ENCODE measurements around the gene LAMB2.
A peak's percentile ranks its signal among the peaks of the same experiment; 100 is the strongest.

The LAMB2 gene

GRCh38 chr3:49158792-49159191, 25.9 kb upstream of the LAMB2 start:
- TF ChIP-seq POLR2AphosphoS5 (IDR thresholded peaks at IDR 0.05; ENCODE audit: low read depth, low read length), result no peak
- no peak for TF ChIP-seq POLR2A (IDR thresholded peaks at IDR 0.05; ENCODE audit: low read depth, low read length)
- TF ChIP-seq TAF1 (IDR thresholded peaks at IDR 0.05; ENCODE audit: borderline replicate concordance, low read depth, low read length), result no peak
- DNase-seq (ENCODE audit: insufficient read length), result no peak
- no peak for FAIRE-seq

GRCh38 chr3:49158103-49158709, 25.4 kb upstream of the LAMB2 start:
- DNase-seq (ENCODE audit: insufficient read length) (no peak), FAIRE-seq (peak; percentile 82)

GRCh38 chr3:49157289-49157688, 24.4 kb upstream of the LAMB2 start:
- TF ChIP-seq TAF1 (IDR thresholded peaks at IDR 0.05; ENCODE audit: borderline replicate concordance, low read depth, low read length) (no peak), POLR2A (IDR thresholded peaks at IDR 0.05; ENCODE audit: low read depth, low read length) (no peak), POLR2AphosphoS5 (IDR thresholded peaks at IDR 0.05; ENCODE audit: low read depth, low read length) (no peak)
- no peak for FAIRE-seq
- no peak for DNase-seq (ENCODE audit: insufficient read length)

More at GRCh38 chr3:49158103-49158709, 25.4 kb upstream of the LAMB2 start:
- TF ChIP-seq TAF1 (IDR thresholded peaks at IDR 0.05; ENCODE audit: borderline replicate concordance, low read depth, low read length) (no peak), POLR2A (IDR thresholded peaks at IDR 0.05; ENCODE audit: low read depth, low read length) (peak; percentile 17; the same call in 1 of the 2 replicates)

GRCh38 chr3:49153349-49153912, 20.6 kb upstream of the LAMB2 start:
- TF ChIP-seq POLR2AphosphoS5 (IDR thresholded peaks at IDR 0.05; ENCODE audit: low read depth, low read length) (no peak), POLR2A (IDR thresholded peaks at IDR 0.05; ENCODE audit: low read depth, low read length) (no peak), TAF1 (IDR thresholded peaks at IDR 0.05; ENCODE audit: borderline replicate concordance, low read depth, low read length) (no peak)
- DNase-seq (ENCODE audit: insufficient read length) (no peak), FAIRE-seq (no peak)

- FAIRE-seq (no peak), DNase-seq (ENCODE audit: insufficient read length) (no peak)
- TF ChIP-seq POLR2A (IDR thresholded peaks at IDR 0.05; ENCODE audit: low read depth, low read length), result no peak
- no peak for TF ChIP-seq TAF1 (IDR thresholded peaks at IDR 0.05; ENCODE audit: borderline replicate concordance, low read depth, low read length)
- no peak for TF ChIP-seq POLR2AphosphoS5 (IDR thresholded peaks at IDR 0.05; ENCODE audit: low read depth, low read length)
Measured at GRCh38 chr3:49151610-49152009, 18.8 kb upstream of the LAMB2 start.

- no peak for TF ChIP-seq TAF1 (IDR thresholded peaks at IDR 0.05; ENCODE audit: borderline replicate concordance, low read depth, low read length)
- no peak for TF ChIP-seq POLR2A (IDR thresholded peaks at IDR 0.05; ENCODE audit: low read depth, low read length)
- TF ChIP-seq POLR2AphosphoS5 (IDR thresholded peaks at IDR 0.05; ENCODE audit: low read depth, low read length), result no peak
Measured at GRCh38 chr3:49148159-49148558, 15.3 kb upstream of the LAMB2 start.

GRCh38 chr3:49140080-49140479, 7.2 kb upstream of the LAMB2 start:
- no peak for DNase-seq (ENCODE audit: insufficient read length)
- TF ChIP-seq POLR2AphosphoS5 (IDR thresholded peaks at IDR 0.05; ENCODE audit: low read depth, low read length) (no peak), TAF1 (IDR thresholded peaks at IDR 0.05; ENCODE audit: borderline replicate concordance, low read depth, low read length) (no peak), POLR2A (IDR thresholded peaks at IDR 0.05; ENCODE audit: low read depth, low read length) (no peak)
- no peak for FAIRE-seq

More at GRCh38 chr3:49148159-49148558, 15.3 kb upstream of the LAMB2 start:
- DNase-seq (ENCODE audit: insufficient read length), result no peak
- no peak for FAIRE-seq

GRCh38 chr3:49135499-49135898, 2.6 kb upstream of the LAMB2 start:
- TF ChIP-seq POLR2A (IDR thresholded peaks at IDR 0.05; ENCODE audit: low read depth, low read length), result no peak
- TF ChIP-seq TAF1 (IDR thresholded peaks at IDR 0.05; ENCODE audit: borderline replicate concordance, low read depth, low read length), result no peak
- TF ChIP-seq POLR2AphosphoS5 (IDR thresholded peaks at IDR 0.05; ENCODE audit: low read depth, low read length), result no peak
- DNase-seq (ENCODE audit: insufficient read length) (no peak), FAIRE-seq (no peak)

- FAIRE-seq (no peak), DNase-seq (ENCODE audit: insufficient read length) (no peak)
- TF ChIP-seq POLR2A (IDR thresholded peaks at IDR 0.05; ENCODE audit: low read depth, low read length) (no peak), POLR2AphosphoS5 (IDR thresholded peaks at IDR 0.05; ENCODE audit: low read depth, low read length) (no peak), TAF1 (IDR thresholded peaks at IDR 0.05; ENCODE audit: borderline replicate concordance, low read depth, low read length) (no peak)
Measured at GRCh38 chr3:49134471-49135265, 1.8 kb upstream of the LAMB2 start.

GRCh38 chr3:49133226-49133951, 539 bp upstream of the LAMB2 start:
- DNase-seq (ENCODE audit: insufficient read length) (no peak), FAIRE-seq (no peak)
- TF ChIP-seq TAF1 (IDR thresholded peaks at IDR 0.05; ENCODE audit: borderline replicate concordance, low read depth, low read length) (no peak), POLR2A (IDR thresholded peaks at IDR 0.05; ENCODE audit: low read depth, low read length) (no peak), POLR2AphosphoS5 (IDR thresholded peaks at IDR 0.05; ENCODE audit: low read depth, low read length) (no peak)

GRCh38 chr3:49132073-49132436, 795 bp downstream of the LAMB2 start:
- FAIRE-seq (no peak), DNase-seq (ENCODE audit: insufficient read length) (no peak)
- no peak for TF ChIP-seq TAF1 (IDR thresholded peaks at IDR 0.05; ENCODE audit: borderline replicate concordance, low read depth, low read length)
- TF ChIP-seq POLR2A (IDR thresholded peaks at IDR 0.05; ENCODE audit: low read depth, low read length), result no peak
- no peak for TF ChIP-seq POLR2AphosphoS5 (IDR thresholded peaks at IDR 0.05; ENCODE audit: low read depth, low read length)
